ENCODE results near the gene CREB3L2.
"Not testable (repeated sequence)": the region's sequence is repeated elsewhere in the genome, so short reads cannot be mapped to it uniquely, and the experiment has no call there.

The CREB3L2 gene

DNA sequence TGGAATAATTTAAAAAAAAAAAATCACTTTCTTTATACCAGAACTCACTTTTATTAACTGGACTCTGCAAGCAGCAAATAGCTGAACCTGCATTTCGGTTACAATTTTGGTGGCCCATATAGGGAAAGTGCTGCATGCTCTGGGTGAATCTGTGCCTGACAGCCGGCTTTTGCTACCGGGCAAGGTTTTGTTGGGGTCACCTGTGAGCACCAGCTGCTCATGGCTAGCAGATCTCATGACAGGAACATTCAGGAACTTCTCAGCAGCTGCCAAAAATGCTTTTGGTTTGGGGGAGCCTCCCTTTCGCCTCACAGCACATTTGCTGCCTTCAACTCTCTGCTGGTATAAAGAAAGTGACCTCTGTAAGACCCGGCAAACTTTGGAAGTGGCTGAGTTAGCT lies 13.2 kb upstream of the CREB3L2 start:
- H3K4me3 ChIP-seq (ENCODE audit: low read depth, low read length): no peak overlapping the region
- DNase-seq (ENCODE audit: low read depth): no peak
- TF ChIP-seq CTCF (IDR thresholded peaks at IDR 0.05; ENCODE audit: low read depth, low read length, missing control alignments): no peak

- no peak for DNase-seq (ENCODE audit: low read depth)
- no peak for TF ChIP-seq CTCF (IDR thresholded peaks at IDR 0.05; ENCODE audit: low read depth, low read length, missing control alignments)
- H3K4me3 ChIP-seq (ENCODE audit: low read depth, low read length): no peak overlapping the region
These were observed 12.8 kb upstream of the CREB3L2 start for GRCh38 chr7:138014686-138015085.

DNA sequence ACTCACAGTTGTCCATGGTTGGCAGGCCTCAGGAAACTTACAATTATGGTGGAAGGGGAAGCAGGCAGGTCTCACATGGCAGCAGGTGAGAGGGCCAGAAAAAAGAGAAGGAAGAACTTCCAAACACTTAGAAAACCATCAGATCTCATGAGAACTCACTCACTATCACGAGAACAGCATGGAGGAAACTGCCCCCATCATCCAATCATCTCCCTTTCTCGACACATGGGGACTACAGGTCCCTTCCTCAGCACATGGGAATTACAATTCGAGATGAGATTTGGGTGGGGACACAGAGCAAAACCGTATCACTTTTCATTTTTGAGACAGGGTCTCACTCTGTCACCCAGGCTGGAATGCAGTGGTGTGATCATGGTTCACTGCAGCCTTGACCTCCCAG lies 12.3 kb upstream of the CREB3L2 start:
- H3K4me3 ChIP-seq (ENCODE audit: low read depth, low read length); DNase-seq (ENCODE audit: low read depth): not testable (repeated sequence)

GRCh38 chr7:138009350-138009653 lies 7.4 kb upstream of the CREB3L2 start:
- TF ChIP-seq CTCF (IDR thresholded peaks at IDR 0.05; ENCODE audit: low read depth, low read length, missing control alignments): no peak
- DNase-seq (ENCODE audit: low read depth): no peak
- no peak overlapping the region for H3K4me3 ChIP-seq (ENCODE audit: low read depth, low read length)

DNA sequence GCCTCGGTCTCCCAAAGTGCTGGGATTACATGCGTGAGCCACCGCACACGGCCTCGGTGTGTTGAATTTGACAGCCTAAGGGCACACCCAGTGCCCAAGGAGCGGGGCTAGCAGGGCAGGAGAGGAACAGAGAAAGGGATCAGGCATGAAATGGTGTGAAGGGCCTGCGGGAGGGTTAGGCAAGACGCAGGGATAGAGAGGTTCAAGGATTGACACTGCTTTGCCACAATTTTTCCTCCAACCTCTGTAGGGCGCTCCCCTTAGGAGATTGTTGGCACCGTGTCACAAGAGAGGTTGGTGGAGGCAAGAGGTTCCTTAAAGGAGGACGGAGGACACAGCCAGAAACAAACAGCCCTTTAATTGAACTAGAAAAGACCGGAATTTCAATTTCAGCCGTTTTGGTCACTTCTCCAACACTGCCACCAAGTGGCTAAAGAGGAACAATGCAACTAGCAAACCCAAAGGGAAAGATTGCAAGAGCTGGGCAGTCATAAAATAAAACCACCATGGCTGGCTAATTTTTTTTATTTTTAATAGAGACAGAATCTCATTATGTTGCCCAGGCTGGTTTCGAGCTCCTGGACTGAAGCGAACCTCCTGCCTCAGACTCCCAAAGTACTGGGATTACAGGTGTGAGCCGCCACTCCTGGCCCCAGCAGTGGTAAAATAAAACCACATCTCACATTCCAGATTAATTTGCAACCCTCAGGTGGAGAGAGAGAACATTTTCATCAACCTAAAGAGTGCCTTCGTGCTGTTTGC lies 6.9 kb upstream of the CREB3L2 start:
- peak; percentile 79 for TF ChIP-seq CTCF (IDR thresholded peaks at IDR 0.05; ENCODE audit: low read depth, low read length, missing control alignments)
- no peak for DNase-seq (ENCODE audit: low read depth)
- no peak overlapping the region for H3K4me3 ChIP-seq (ENCODE audit: low read depth, low read length)

GRCh38 chr7:138008019-138008587 lies 6.2 kb upstream of the CREB3L2 start:
- DNase-seq (ENCODE audit: low read depth): no peak
- no peak for TF ChIP-seq CTCF (IDR thresholded peaks at IDR 0.05; ENCODE audit: low read depth, low read length, missing control alignments)
- no peak overlapping the region for H3K4me3 ChIP-seq (ENCODE audit: low read depth, low read length)

DNA sequence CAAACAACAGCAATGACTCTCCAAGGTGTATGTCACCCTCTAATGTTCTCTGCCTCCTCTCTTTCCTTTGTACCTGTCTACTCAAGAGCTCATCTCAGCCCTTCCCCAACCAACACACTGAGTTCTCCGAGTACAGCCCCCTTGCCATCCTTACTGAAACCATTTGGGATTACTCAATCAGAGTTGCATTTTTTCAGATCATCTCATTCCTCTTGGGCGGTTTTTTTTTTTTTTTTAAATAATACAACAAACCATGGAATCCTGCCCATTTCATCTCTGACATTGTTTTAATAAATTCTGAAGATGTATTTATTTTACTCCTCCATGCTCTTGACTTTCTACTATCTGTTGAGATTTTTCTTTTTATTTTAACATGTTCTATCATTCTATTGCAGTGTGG lies 4.2 kb upstream of the CREB3L2 start:
- no peak for TF ChIP-seq CTCF (IDR thresholded peaks at IDR 0.05; ENCODE audit: low read depth, low read length, missing control alignments)
- DNase-seq (ENCODE audit: low read depth): no peak
- no peak overlapping the region for H3K4me3 ChIP-seq (ENCODE audit: low read depth, low read length)

Measured in GM12864 (cell line).